ENCODE results near the gene NEGR1. TPM values are rescaled to one million over a fixed set of nuclear protein-coding genes. Genes with fewer than 3 reads are reported as not detected.

Gene NEGR1
- total and polyA plus RNA-seq, 9 of the 15 experiments (the other 6 are each of a cell fraction or from before 2014, with no cell fraction given) = not detected

DNA sequence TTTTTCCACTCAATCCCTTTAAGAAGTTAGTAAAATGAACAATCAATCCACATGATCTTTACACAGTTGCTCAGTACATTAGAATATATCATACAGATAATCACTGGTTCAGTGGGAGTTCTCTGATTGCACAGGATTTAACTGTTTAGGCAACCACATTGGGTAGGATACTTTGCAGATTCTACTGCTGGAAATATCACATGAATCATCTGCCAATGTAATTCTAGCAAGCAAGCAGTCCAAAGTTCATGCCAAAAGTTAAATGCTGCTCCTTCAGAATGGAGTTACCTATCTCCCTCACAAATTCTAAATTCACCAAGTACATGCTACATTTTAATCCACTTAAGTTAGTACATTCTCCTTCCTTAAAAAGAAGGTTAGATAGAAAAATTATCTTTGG is 52.4 kb downstream of the NEGR1 start (continued):
- TF ChIP-seq SIN3A (IDR thresholded peaks at IDR 0.05; ENCODE audit: borderline replicate concordance in 2 of 2, control insufficient read depth in 1 of 2, low read depth in 2 of 2, low read length in 2 of 2) (no peak), TCF7L2 (IDR thresholded peaks at IDR 0.05; ENCODE audit: low read depth, low read length) (no peak), ZC3H4 (CRISPR knock-in tag; IDR thresholded peaks at IDR 0.05; ENCODE audit: borderline replicate concordance) (no peak)

DNA sequence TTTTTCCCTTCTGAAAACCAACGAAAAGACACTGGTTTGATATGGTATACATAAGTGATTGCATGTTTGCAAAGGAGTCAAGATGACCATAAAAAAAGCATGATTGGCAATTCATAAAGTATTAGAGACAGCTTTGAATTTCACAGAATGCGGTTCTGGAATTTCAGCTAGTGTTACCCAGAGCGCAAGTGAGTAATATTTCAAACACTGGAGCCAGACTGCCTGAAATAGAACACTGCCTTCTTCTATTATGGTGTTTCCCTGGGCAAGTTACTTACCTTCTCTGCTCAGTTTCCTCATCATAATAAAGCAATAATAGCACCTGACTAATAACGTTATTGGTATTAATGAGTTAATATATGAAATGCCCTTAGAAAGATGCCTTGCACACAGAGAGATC is 54.7 kb downstream of the NEGR1 start:
- intact Hi-C loops (cut with micrococcal nuclease) = no loop called here
- no peak for FAIRE-seq
- POLR2A ChIA-PET = no interaction called here
- no peak for TF ChIP-seq PRPF4 (IDR thresholded peaks at IDR 0.05; ENCODE audit: insufficient read depth, low read depth, low read length, poor library complexity, severe bottlenecking)
- no peak for TF ChIP-seq ZC3H11A (IDR thresholded peaks at IDR 0.05; ENCODE audit: low read depth, low read length)
- TF ChIP-seq NR1H2 (CRISPR knock-in tag; IDR thresholded peaks at IDR 0.05) = no peak
- no peak for TF ChIP-seq SP2 (IDR thresholded peaks at IDR 0.05; ENCODE audit: extremely low read depth, low read depth, low read length, poor library complexity, severe bottlenecking)
- TF ChIP-seq, protein P1, sequence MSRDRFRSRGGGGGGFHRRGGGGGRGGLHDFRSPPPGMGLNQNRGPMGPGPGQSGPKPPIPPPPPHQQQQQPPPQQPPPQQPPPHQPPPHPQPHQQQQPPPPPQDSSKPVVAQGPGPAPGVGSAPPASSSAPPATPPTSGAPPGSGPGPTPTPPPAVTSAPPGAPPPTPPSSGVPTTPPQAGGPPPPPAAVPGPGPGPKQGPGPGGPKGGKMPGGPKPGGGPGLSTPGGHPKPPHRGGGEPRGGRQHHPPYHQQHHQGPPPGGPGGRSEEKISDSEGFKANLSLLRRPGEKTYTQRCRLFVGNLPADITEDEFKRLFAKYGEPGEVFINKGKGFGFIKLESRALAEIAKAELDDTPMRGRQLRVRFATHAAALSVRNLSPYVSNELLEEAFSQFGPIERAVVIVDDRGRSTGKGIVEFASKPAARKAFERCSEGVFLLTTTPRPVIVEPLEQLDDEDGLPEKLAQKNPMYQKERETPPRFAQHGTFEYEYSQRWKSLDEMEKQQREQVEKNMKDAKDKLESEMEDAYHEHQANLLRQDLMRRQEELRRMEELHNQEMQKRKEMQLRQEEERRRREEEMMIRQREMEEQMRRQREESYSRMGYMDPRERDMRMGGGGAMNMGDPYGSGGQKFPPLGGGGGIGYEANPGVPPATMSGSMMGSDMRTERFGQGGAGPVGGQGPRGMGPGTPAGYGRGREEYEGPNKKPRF (IDR thresholded peaks at IDR 0.05; ENCODE audit: low read depth, low read length) = no peak
- no peak for TF ChIP-seq ZBTB12 (CRISPR knock-in tag; IDR thresholded peaks at IDR 0.05)
- TF ChIP-seq E2F3 (CRISPR knock-in tag; IDR thresholded peaks at IDR 0.05) = no peak
- no peak for TF ChIP-seq SMC3 (conservative IDR thresholded peaks at IDR 0.05; ENCODE audit: insufficient read depth, low read depth, low read length)
- no peak for TF ChIP-seq LEF1 (IDR thresholded peaks at IDR 0.05)
- TF ChIP-seq AFF4 (CRISPR knock-in tag; IDR thresholded peaks at IDR 0.05) = no peak
- TF ChIP-seq MCM2 (IDR thresholded peaks at IDR 0.05; ENCODE audit: low read depth) = no peak
- no peak for TF ChIP-seq MAFG (tag; conservative IDR thresholded peaks at IDR 0.05)

More for the DNA sequence above, 54.7 kb downstream of the NEGR1 start:
- no peaks in the 10 kb centered on the region for H3K9me1 ChIP-seq (ENCODE audit: control insufficient read depth, insufficient read depth, low read length)
- H3K9me3 ChIP-seq (replicated peaks; ENCODE audit: control insufficient read depth, insufficient read depth, low read depth, low read length) = no peaks in the 10 kb centered on the region
- 0% methylated on average over 4 of the region's 4 CpGs for WGBS (ENCODE audit: insufficient coverage, low coverage, missing lambda C conversion rate)
- H3K4me1 ChIP-seq (replicated peaks in 1 of 2; ENCODE audit: control insufficient read depth in 2 of 2, insufficient read depth in 2 of 2, low read length in 2 of 2) = no peaks in the 10 kb centered on the region
- H2AFZ ChIP-seq (ENCODE audit: low read depth, low read length) = no peak overlapping the region
- no peak overlapping the region for H3K27ac ChIP-seq (ENCODE audit: extremely low read depth, low read depth, low read length)
- no TSS peak for BruUV-seq (replicated peaks)
- H3K4me2 ChIP-seq (ENCODE audit: insufficient read depth, low read length) = no peak overlapping the region
- no peaks in the 10 kb centered on the region for H3K79me2 ChIP-seq (ENCODE audit: control insufficient read depth, insufficient read depth, low read length)
- CTCF ChIA-PET (ENCODE audit: low intra/inter-chr PET ratio) = no interaction called here
- no peak overlapping the region for H3K4me3 ChIP-seq
- no peak overlapping the region for H3K9ac ChIP-seq (ENCODE audit: insufficient read depth in 1 of 2, low read depth in 2 of 2, low read length in 2 of 2)
- H3K36me3 ChIP-seq (ENCODE audit: control insufficient read depth, insufficient read depth, low read length) = no peaks in the 10 kb centered on the region
- DNase-seq (ENCODE audit: extremely low read depth in 1 of 4, low spot score in 3 of 4) (no peak), ATAC-seq (no peak)
- H3K27me3 ChIP-seq (ENCODE audit: control insufficient read depth in 2 of 2, insufficient read depth in 2 of 2, low read length in 2 of 2) = no peaks in the 10 kb centered on the region
- in situ Hi-C loops (cut with MboI) = no loop called here
- no peaks in the 10 kb centered on the region for H4K20me1 ChIP-seq (replicated peaks; ENCODE audit: control insufficient read depth, insufficient read depth, low read length)
